HUES6 (cell line): ENCODE results near the gene MAPK11.

Experiments used
- H3K27ac ChIP-seq: 2 replicates; pipeline ENCODE4 v1.7.0; 2013; ENCODE audit warnings: low read depth, mild to moderate bottlenecking, low read length, inconsistent platforms
- H3K27me3 ChIP-seq: 2 replicates; pipeline ENCODE4 v1.6.1; 2013; ENCODE audit warnings: low read length; ENCODE audit not compliant: control insufficient read depth, insufficient read depth
- H3K36me3 ChIP-seq: 2 replicates; pipeline ENCODE4 v1.6.1; 2013; ENCODE audit warnings: low read length; ENCODE audit not compliant: control insufficient read depth, insufficient read depth
- H3K4me1 ChIP-seq: 2 replicates; pipeline ENCODE4 v1.6.1; 2013; ENCODE audit warnings: low read length; ENCODE audit not compliant: control insufficient read depth, insufficient read depth
- H3K4me3 ChIP-seq: 2 replicates; pipeline ENCODE4 v1.5.1; 2013; ENCODE audit warnings: low read depth, low read length
- H3K9ac ChIP-seq: one replicate; pipeline ENCODE4 v1.6.1; 2013; ENCODE audit warnings: mild to moderate bottlenecking, low read length
- H3K9me3 ChIP-seq: 2 replicates; pipeline ENCODE4 v1.6.1; 2013; ENCODE audit warnings: low read depth, low read length; ENCODE audit not compliant: control insufficient read depth, insufficient read depth

The MAPK11 gene

GRCh38 chr22:50226063-50226874 lies 43.9 kb downstream of the MAPK11 start:
- H3K4me3 ChIP-seq = no peak overlapping the region
- H3K27ac ChIP-seq = no peak overlapping the region
- no peak overlapping the region for H3K9ac ChIP-seq
- no peaks in the 10 kb centered on the region for H3K4me1 ChIP-seq
- peaks cover 39% of the 10 kb centered on the region for H3K36me3 ChIP-seq
- no peaks in the 10 kb centered on the region for H3K27me3 ChIP-seq
- no peaks in the 10 kb centered on the region for H3K9me3 ChIP-seq

GRCh38 chr22:50225200-50225969 lies 44.8 kb downstream of the MAPK11 start:
- no peaks in the 10 kb centered on the region for H3K4me1 ChIP-seq

GRCh38 chr22:50224071-50224470 lies 46.1 kb downstream of the MAPK11 start:
- H3K27ac ChIP-seq = no peak overlapping the region
- H3K36me3 ChIP-seq = peaks cover 50% of the 10 kb centered on the region
- no peak overlapping the region for H3K4me3 ChIP-seq
- H3K27me3 ChIP-seq = no peaks in the 10 kb centered on the region
- H3K9me3 ChIP-seq = no peaks in the 10 kb centered on the region
- no peak overlapping the region for H3K9ac ChIP-seq
- H3K4me1 ChIP-seq = peaks cover 4% of the 10 kb centered on the region; the same call in 1 of the 2 replicates

More at GRCh38 chr22:50225200-50225969, 44.8 kb downstream of the MAPK11 start:
- Histone ChIP-seq H3K9me3 (no peaks in the 10 kb centered on the region), H3K36me3 (peaks cover 47% of the 10 kb centered on the region), H3K27me3 (no peaks in the 10 kb centered on the region), H3K27ac (no peak overlapping the region), H3K4me3 (no peak overlapping the region), H3K9ac (no peak overlapping the region)

- H3K36me3 ChIP-seq = peaks cover 65% of the 10 kb centered on the region
- H3K9me3 ChIP-seq = no peaks in the 10 kb centered on the region
- no peak overlapping the region for H3K27ac ChIP-seq
- H3K4me1 ChIP-seq = peaks cover 4% of the 10 kb centered on the region; the same call in 1 of the 2 replicates
- H3K9ac ChIP-seq = no peak overlapping the region
- H3K27me3 ChIP-seq = no peaks in the 10 kb centered on the region
- no peak overlapping the region for H3K4me3 ChIP-seq
Measured at GRCh38 chr22:50222508-50222907, 47.7 kb downstream of the MAPK11 start.

- peaks cover 4% of the 10 kb centered on the region; the same call in 1 of the 2 replicates for H3K4me1 ChIP-seq
- H3K27me3 ChIP-seq = no peaks in the 10 kb centered on the region
- no peak overlapping the region for H3K27ac ChIP-seq
- H3K9ac ChIP-seq = no peak overlapping the region
- no peak overlapping the region for H3K4me3 ChIP-seq
- H3K9me3 ChIP-seq = no peaks in the 10 kb centered on the region
- H3K36me3 ChIP-seq = peaks cover 73% of the 10 kb centered on the region
Measured at GRCh38 chr22:50221410-50222300, 48.5 kb downstream of the MAPK11 start.

- no peak overlapping the region for H3K4me3 ChIP-seq
- no peak overlapping the region for H3K27ac ChIP-seq
- H3K9me3 ChIP-seq = no peaks in the 10 kb centered on the region
- H3K27me3 ChIP-seq = no peaks in the 10 kb centered on the region
- H3K36me3 ChIP-seq = peaks cover 78% of the 10 kb centered on the region
- H3K4me1 ChIP-seq = peaks cover 4% of the 10 kb centered on the region; the same call in 1 of the 2 replicates
- H3K9ac ChIP-seq = no peak overlapping the region
Measured at GRCh38 chr22:50220603-50221409, 49.4 kb downstream of the MAPK11 start.

- H3K9me3 ChIP-seq = no peaks in the 10 kb centered on the region
- no peak overlapping the region for H3K4me3 ChIP-seq
- no peak overlapping the region for H3K27ac ChIP-seq
- peaks cover 4% of the 10 kb centered on the region; the same call in 1 of the 2 replicates for H3K4me1 ChIP-seq
- no peak overlapping the region for H3K9ac ChIP-seq
- H3K27me3 ChIP-seq = no peaks in the 10 kb centered on the region
- peaks cover 81% of the 10 kb centered on the region for H3K36me3 ChIP-seq
Measured at GRCh38 chr22:50219800-50220602, 50.2 kb downstream of the MAPK11 start.

GRCh38 chr22:50218996-50219727 lies 51.0 kb downstream of the MAPK11 start:
- peaks cover 4% of the 10 kb centered on the region; the same call in 1 of the 2 replicates for H3K4me1 ChIP-seq
- H3K9ac ChIP-seq = no peak overlapping the region
- peaks cover 83% of the 10 kb centered on the region for H3K36me3 ChIP-seq
- H3K9me3 ChIP-seq = no peaks in the 10 kb centered on the region
- no peaks in the 10 kb centered on the region for H3K27me3 ChIP-seq
- no peak overlapping the region for H3K27ac ChIP-seq
- H3K4me3 ChIP-seq = no peak overlapping the region
